HepG2 (cell line): ENCODE results near the gene TLE1. TPM values are rescaled to one million over a fixed set of nuclear protein-coding genes. Genes with fewer than 3 reads are reported as not detected.

Source experiments
- ARNT ChIP-seq: fragments of 450-650 bp; IDR thresholded peaks from 2 replicates; pipeline ENCODE4 v1.6.1; 2017
- GABPA ChIP-seq, 2 experiments: IDR thresholded peaks; 2 replicates each; pipeline ENCODE4 v1.6.1; 2011 to 2016; ENCODE audit warnings: low read depth in 2 of 2, low read length in 1 of 2, missing biosample characterization in 1 of 2, missing genetic modification characterization in 1 of 2
- KAT7 ChIP-seq: IDR thresholded peaks from 2 replicates; pipeline ENCODE4 v1.6.1; 2018; ENCODE audit warnings: borderline replicate concordance, missing compliant biosample characterization
- KDM3A ChIP-seq: IDR thresholded peaks from 2 replicates; pipeline ENCODE4 v1.6.1; 2018; ENCODE audit warnings: low read depth, missing compliant biosample characterization
- MEIS2 ChIP-seq: sonication (generic); formaldehyde crosslinking; IDR thresholded peaks from 2 replicates; pipeline ENCODE4 v1.9.0; 2021; ENCODE audit warnings: mild to moderate bottlenecking, missing genetic modification reagents
- NCOR1 ChIP-seq: fragments of 200-600 bp; sonication (generic); IDR thresholded peaks from 2 replicates; pipeline ENCODE4 v1.7.0; 2017; ENCODE audit warnings: antibody characterized with exemption, low read length, borderline replicate concordance
- NFYC ChIP-seq: IDR thresholded peaks from 2 replicates; pipeline ENCODE4 v1.6.1; 2016; ENCODE audit warnings: missing genetic modification reagents, missing compliant biosample characterization
- PHF5A ChIP-seq: IDR thresholded peaks from one replicate; pipeline ENCODE4 v1.6.1; 2018; ENCODE audit warnings: low read depth, missing genetic modification reagents; ENCODE audit not compliant: unreplicated experiment
- SP140L ChIP-seq: sonication (generic); formaldehyde crosslinking; IDR thresholded peaks from 2 replicates; pipeline ENCODE4 v1.4.0; 2020; ENCODE audit warnings: missing genetic modification reagents, borderline replicate concordance
- SRY ChIP-seq: sonication (generic); formaldehyde crosslinking; IDR thresholded peaks from 2 replicates; pipeline ENCODE4 v1.8.0; 2022; ENCODE audit warnings: mild to moderate bottlenecking, missing genetic modification reagents
- TARDBP ChIP-seq: sonication (generic); formaldehyde crosslinking; IDR thresholded peaks from 2 replicates; pipeline ENCODE4 v1.8.0; 2022; ENCODE audit warnings: mild to moderate bottlenecking, missing genetic modification reagents
- TGIF2 ChIP-seq: IDR thresholded peaks from 2 replicates; pipeline ENCODE4 v1.6.1; 2016; ENCODE audit warnings: control low read depth, missing compliant biosample characterization
- TRIM24 ChIP-seq: sonication (generic); formaldehyde crosslinking; IDR thresholded peaks from 2 replicates; pipeline ENCODE4 v1.8.0; 2022; ENCODE audit warnings: mild to moderate bottlenecking, missing genetic modification reagents
- YEATS4 ChIP-seq: sonication (generic); formaldehyde crosslinking; IDR thresholded peaks from 2 replicates; pipeline ENCODE4 v1.4.0; 2020; ENCODE audit warnings: missing genetic modification reagents, borderline replicate concordance
- ZIK1 ChIP-seq: sonication (generic); formaldehyde crosslinking; IDR thresholded peaks from 2 replicates; pipeline ENCODE4 v1.5.0; 2020; ENCODE audit warnings: mild to moderate bottlenecking, low read depth, missing genetic modification reagents, borderline replicate concordance
- ZNF232 ChIP-seq: sonication (generic); formaldehyde crosslinking; IDR thresholded peaks from 2 replicates; pipeline ENCODE4 v1.4.0; 2020; ENCODE audit warnings: missing genetic modification reagents, borderline replicate concordance
- ZNF382 ChIP-seq: sonication (generic); formaldehyde crosslinking; IDR thresholded peaks from 2 replicates; pipeline ENCODE4 v1.5.0; 2020; ENCODE audit warnings: missing genetic modification reagents, mild to moderate bottlenecking, borderline replicate concordance
- ZNF484 ChIP-seq: sonication (generic); formaldehyde crosslinking; IDR thresholded peaks from 2 replicates; pipeline ENCODE4 v1.5.1; 2020; ENCODE audit warnings: mild to moderate bottlenecking, low read depth, missing genetic modification reagents, borderline replicate concordance
- ZZZ3 ChIP-seq: sonication (generic); formaldehyde crosslinking; IDR thresholded peaks from 2 replicates; pipeline ENCODE4 v1.4.0; 2020; ENCODE audit warnings: missing genetic modification reagents, mild to moderate bottlenecking, borderline replicate concordance
- polyA plus RNA-seq, 8 experiments: library from polyadenylated mRNA; depleted of rRNA in 3 of 8; stranded (reverse) in 7 of 8; unstranded in 1 of 8; fragments of >200 nt; fragmentation: Illumina TruSeq in 4 of 8; extraction: Trizol in 4 of 8; gene quantifications; 2 replicates each; pipeline versions ENCODE4 v1.2.1 to v1.2.3, GENCODE V29; 2011 to 2016; ENCODE audit warnings: low read depth in 4 of 8, missing spikeins in 1 of 8, mixed read lengths in 1 of 8; ENCODE audit not compliant: insufficient read depth in 1 of 8
- total RNA-seq, 5 experiments: library from RNA; depleted of rRNA; stranded (reverse); fragments of >200 nt; fragmentation: Illumina TruSeq; extraction: Trizol; gene quantifications; 2 replicates each; pipeline ENCODE4 v1.2.3, GENCODE V29; 2016; ENCODE audit warnings: low read depth in 1 of 5
- TF ChIP-seq, protein P1 (sequence below): sonication (generic); formaldehyde crosslinking; IDR thresholded peaks from 2 replicates; pipeline ENCODE4 v1.4.0; 2020; ENCODE audit warnings: mild to moderate bottlenecking, missing genetic modification reagents
- TF ChIP-seq, protein P2 (sequence below): IDR thresholded peaks from 2 replicates; pipeline ENCODE4 v1.6.1; 2016; ENCODE audit warnings: low read depth
- TF ChIP-seq, protein P3 (sequence below): sonication (generic); formaldehyde crosslinking; conservative IDR thresholded peaks from 2 replicates; pipeline ENCODE4 v1.4.0; 2020; ENCODE audit warnings: missing genetic modification reagents
- TF ChIP-seq, protein P4 (sequence below): sonication (generic); formaldehyde crosslinking; IDR thresholded peaks from 2 replicates; pipeline ENCODE4 v1.8.0; 2022; ENCODE audit warnings: missing genetic modification reagents, low read depth, mild to moderate bottlenecking, borderline replicate concordance

The TLE1 gene
- total and polyA plus RNA-seq, 2 of the 13 experiments (the other 11 are each of a cell fraction or from before 2014, with no cell fraction given), result 35.9 to 109 TPM

DNA sequence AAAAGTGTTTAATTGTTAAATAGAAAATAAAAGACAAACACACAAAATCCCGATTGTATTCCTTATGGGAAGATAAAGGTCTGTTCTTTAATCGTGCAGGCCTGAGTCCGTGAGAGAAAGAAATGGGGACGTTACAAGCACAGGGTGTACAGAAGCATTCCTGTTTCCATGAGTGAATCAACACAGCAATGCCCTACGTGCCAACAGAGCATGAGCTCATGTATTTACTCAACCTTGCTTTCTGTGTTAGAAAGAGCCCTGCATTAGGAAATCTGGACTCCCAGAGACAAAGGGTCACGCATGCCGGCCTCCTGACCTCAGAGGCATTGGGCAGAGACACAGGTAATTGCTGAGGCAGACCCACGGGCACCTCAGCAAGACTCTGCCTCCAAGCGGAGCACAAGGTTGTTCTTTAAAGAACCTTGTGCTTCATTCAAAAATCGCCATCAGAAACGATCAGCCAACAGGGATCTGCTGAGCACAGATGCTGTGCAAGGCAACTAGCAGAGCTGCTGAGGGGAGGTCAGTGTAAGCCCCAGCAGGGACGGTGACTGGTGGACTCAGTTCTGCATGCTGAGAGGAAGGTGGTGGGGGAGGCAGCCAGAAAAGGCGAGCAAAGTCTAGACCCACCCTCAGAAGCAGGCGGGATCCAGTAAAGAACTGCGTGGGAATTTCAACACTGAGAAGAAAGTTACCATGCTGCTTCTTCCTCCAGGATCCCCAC, 101.0 kb downstream of the TLE1 start (continued):
- TF ChIP-seq TARDBP (CRISPR knock-in tag) (peak; percentile 58; the same call in 1 of the 2 replicates), GABPA (IDR thresholded peaks at IDR 0.05; ENCODE audit: low read depth, low read length) (no peak), GABPA (CRISPR knock-in tag; IDR thresholded peaks at IDR 0.05; ENCODE audit: low read depth) (peak; percentile 48), SP140L (CRISPR knock-in tag) (0 out of 2 replicates have a peak, but pooled peaks have one; percentile 44), YEATS4 (CRISPR knock-in tag) (peak; percentile 77), ARNT (peak; percentile 88; the same call in 1 of the 2 replicates), SRY (no peak), TRIM24 (CRISPR knock-in tag) (no peak), KDM3A (peak; percentile 84; the same call in 1 of the 2 replicates), MEIS2 (CRISPR knock-in tag) (peak; percentile 84), ZZZ3 (0 out of 2 replicates have a peak, but pooled peaks have one; percentile 4), NFYC (peak; percentile 26; the same call in 1 of the 2 replicates), TGIF2 (CRISPR knock-in tag) (peak; percentile 79; the same call in 1 of the 2 replicates), NCOR1 (peak; percentile 95), ZNF382 (CRISPR knock-in tag) (no peak), ZNF484 (CRISPR knock-in tag) (no peak), ZNF232 (CRISPR knock-in tag) (peak; percentile 44; the same call in 1 of the 2 replicates), PHF5A (CRISPR knock-in tag) (no peak), ZIK1 (no peak), KAT7 (CRISPR knock-in tag) (no peak)
- TF ChIP-seq, protein P1, sequence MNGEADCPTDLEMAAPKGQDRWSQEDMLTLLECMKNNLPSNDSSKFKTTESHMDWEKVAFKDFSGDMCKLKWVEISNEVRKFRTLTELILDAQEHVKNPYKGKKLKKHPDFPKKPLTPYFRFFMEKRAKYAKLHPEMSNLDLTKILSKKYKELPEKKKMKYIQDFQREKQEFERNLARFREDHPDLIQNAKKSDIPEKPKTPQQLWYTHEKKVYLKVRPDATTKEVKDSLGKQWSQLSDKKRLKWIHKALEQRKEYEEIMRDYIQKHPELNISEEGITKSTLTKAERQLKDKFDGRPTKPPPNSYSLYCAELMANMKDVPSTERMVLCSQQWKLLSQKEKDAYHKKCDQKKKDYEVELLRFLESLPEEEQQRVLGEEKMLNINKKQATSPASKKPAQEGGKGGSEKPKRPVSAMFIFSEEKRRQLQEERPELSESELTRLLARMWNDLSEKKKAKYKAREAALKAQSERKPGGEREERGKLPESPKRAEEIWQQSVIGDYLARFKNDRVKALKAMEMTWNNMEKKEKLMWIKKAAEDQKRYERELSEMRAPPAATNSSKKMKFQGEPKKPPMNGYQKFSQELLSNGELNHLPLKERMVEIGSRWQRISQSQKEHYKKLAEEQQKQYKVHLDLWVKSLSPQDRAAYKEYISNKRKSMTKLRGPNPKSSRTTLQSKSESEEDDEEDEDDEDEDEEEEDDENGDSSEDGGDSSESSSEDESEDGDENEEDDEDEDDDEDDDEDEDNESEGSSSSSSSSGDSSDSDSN (CRISPR knock-in tag), result peak; percentile 33; the same call in 1 of the 2 replicates
- TF ChIP-seq, protein P2, sequence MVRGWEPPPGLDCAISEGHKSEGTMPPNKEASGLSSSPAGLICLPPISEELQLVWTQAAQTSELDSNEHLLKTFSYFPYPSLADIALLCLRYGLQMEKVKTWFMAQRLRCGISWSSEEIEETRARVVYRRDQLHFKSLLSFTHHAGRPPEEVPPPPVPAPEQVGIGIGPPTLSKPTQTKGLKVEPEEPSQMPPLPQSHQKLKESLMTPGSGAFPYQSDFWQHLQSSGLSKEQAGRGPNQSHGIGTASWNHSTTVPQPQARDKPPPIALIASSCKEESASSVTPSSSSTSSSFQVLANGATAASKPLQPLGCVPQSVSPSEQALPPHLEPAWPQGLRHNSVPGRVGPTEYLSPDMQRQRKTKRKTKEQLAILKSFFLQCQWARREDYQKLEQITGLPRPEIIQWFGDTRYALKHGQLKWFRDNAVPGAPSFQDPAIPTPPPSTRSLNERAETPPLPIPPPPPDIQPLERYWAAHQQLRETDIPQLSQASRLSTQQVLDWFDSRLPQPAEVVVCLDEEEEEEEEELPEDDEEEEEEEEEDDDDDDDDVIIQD (CRISPR knock-in tag), result peak; percentile 83; the same call in 1 of the 2 replicates
- TF ChIP-seq, protein P3, sequence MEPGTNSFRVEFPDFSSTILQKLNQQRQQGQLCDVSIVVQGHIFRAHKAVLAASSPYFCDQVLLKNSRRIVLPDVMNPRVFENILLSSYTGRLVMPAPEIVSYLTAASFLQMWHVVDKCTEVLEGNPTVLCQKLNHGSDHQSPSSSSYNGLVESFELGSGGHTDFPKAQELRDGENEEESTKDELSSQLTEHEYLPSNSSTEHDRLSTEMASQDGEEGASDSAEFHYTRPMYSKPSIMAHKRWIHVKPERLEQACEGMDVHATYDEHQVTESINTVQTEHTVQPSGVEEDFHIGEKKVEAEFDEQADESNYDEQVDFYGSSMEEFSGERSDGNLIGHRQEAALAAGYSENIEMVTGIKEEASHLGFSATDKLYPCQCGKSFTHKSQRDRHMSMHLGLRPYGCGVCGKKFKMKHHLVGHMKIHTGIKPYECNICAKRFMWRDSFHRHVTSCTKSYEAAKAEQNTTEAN (CRISPR knock-in tag), result peak; percentile 94
- TF ChIP-seq, protein P4, sequence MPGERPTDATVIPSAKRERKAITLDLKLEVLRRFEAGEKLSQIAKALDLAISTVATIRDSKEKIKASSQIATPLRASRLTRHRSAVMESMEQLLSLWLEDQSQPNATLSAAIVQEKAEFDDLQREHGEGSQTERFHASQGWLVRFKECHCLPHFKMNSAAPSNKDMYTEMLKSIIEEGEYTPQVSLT (CRISPR knock-in tag), result no peak
